GM12874 (cell line): ENCODE results near the gene EMX1.

ENCODE experiments used
- CTCF ChIP-seq: IDR thresholded peaks from 2 replicates; pipeline ENCODE4 v1.5.1; 2011; ENCODE audit warnings: low read depth, mild to moderate bottlenecking, control low read depth, low read length, moderate library complexity; ENCODE audit not compliant: insufficient read depth

The EMX1 gene

GRCh38 chr2:72915907-72916742, 1.2 kb upstream of the EMX1 start:
- no peak for TF ChIP-seq CTCF

- TF ChIP-seq CTCF = no peak
These were observed 579 bp upstream of the EMX1 start for GRCh38 chr2:72916743-72917137.

DNA sequence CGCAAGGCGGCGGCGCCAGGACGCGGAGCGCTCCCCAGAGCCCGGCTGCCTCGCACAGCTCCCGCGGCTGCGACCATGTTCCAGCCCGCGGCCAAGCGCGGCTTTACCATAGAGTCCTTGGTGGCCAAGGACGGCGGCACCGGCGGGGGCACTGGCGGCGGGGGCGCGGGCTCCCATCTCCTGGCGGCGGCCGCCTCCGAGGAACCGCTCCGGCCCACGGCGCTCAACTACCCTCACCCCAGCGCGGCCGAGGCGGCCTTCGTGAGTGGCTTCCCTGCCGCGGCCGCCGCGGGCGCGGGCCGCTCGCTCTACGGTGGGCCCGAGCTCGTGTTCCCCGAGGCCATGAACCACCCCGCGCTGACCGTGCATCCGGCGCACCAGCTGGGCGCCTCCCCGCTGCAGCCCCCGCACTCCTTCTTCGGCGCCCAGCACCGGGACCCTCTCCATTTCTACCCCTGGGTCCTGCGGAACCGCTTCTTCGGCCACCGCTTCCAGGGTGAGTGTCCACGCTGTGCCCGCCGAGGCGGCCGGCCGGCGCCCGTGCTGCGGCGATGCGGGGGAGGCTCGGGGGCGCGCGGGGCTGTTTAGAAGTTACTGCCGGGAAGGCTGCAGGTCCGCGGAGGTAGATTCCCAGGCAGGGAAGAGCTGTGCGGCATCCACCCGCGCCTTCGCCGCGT, 696 bp downstream of the EMX1 start:
- no peak for TF ChIP-seq CTCF

DNA sequence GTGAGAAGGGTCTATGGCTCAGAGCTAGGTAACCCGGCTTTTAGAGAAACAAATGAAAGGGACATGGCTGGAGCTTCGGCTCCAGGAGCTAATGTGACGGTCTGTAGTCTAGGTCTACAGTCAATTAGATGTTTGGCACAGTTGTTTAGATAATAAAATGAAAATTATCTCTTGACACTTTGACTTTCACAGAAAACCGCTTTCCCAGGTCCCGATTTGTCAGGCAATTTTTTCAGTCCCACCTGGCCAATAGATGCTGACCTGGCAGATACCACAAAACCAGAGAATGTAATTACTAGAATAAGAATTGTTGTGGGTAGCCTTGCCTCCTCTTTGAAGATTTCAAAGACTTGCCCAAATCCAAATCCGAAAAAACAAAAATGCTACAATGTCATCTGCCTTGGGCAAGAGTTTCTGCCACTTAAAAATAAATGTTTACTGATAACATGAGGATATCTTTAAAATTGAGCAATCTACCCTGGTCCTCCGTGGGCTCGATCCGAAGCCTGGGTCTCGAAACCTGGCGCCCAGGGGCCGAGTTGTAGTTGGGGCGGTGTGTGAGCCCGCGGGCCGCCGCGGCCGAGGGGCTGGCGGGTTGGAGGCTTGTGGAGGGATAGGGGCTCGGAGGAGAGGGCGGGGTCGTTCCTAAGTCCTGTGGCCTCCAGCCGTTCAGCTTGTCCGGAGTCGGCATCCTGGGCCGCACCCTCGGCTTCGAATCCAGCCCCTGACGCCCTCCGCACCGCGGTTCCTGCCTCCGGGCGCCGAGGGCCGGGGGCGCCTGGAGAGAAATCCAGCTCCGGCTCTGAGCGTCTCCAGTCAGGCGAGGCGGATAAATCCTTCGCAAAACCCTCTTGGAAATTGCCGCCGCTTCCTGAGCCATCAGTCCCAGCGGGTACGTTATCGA, 2.3 kb downstream of the EMX1 start:
- no peak for TF ChIP-seq CTCF

- no peak for TF ChIP-seq CTCF
These were observed 3.2 kb downstream of the EMX1 start for GRCh38 chr2:72920318-72921087.

GRCh38 chr2:72921088-72921851, 4.0 kb downstream of the EMX1 start:
- no peak for TF ChIP-seq CTCF
